ENCODE data around the gene AGTR2.
"Not testable (repeated sequence)": the region's sequence is repeated elsewhere in the genome, so short reads cannot be mapped to it uniquely, and the experiment has no call there.

Gene AGTR2

DNA sequence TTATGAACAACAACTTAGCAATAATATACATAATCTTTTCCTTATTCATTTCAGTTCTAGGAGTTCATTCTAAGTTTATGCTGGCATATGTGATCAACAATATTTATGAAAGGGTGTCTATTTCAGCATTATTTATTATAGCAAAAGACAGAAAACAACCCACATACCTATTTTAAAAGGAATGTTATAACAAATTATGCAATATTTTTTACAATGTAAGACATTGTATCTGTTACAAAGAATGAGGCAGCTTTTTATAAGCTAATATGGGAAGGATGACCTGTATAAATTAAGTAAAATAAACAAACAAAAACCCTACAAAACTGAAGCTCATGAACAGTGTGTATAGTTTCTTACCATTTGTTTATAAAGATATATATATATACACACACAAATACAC, 42.7 kb downstream of the AGTR2 start:
- Histone ChIP-seq H3K27ac (ENCODE audit: low read length) (no peak overlapping the region), H3K4me3 (ENCODE audit: low read length in 2 of 2) (no peak overlapping the region), H3K9me3 (ENCODE audit: control insufficient read depth in 2 of 2, low read length in 2 of 2) (no peaks in the 10 kb centered on the region), H3K9ac (ENCODE audit: low read length in 2 of 2) (no peak overlapping the region), H3K4me1 (ENCODE audit: control insufficient read depth, insufficient read depth, low read length) (no peaks in the 10 kb centered on the region), H3K36me3 (ENCODE audit: control insufficient read depth in 2 of 2, insufficient read depth in 2 of 2, low read length in 2 of 2) (no peaks in the 10 kb centered on the region), H3K27me3 (ENCODE audit: control insufficient read depth in 1 of 2, insufficient read depth in 2 of 2, low read length in 2 of 2) (no peaks in the 10 kb centered on the region)

GRCh38 chrX:116217080-116217479, 46.5 kb downstream of the AGTR2 start:
- not testable (repeated sequence) for H3K27me3 ChIP-seq (ENCODE audit: control insufficient read depth in 1 of 2, insufficient read depth in 2 of 2, low read length in 2 of 2); H3K9me3 ChIP-seq (ENCODE audit: control insufficient read depth in 2 of 2, low read length in 2 of 2); H3K4me3 ChIP-seq (ENCODE audit: low read length in 2 of 2); H3K36me3 ChIP-seq (ENCODE audit: control insufficient read depth in 2 of 2, insufficient read depth in 2 of 2, low read length in 2 of 2); H3K4me1 ChIP-seq (ENCODE audit: control insufficient read depth, insufficient read depth, low read length); H3K9ac ChIP-seq (ENCODE audit: low read length in 2 of 2); H3K27ac ChIP-seq (ENCODE audit: low read length)
